GM18873 (cell line): ENCODE data around the gene POLDIP3.
A peak's percentile ranks its signal among the peaks of the same experiment; 100 is the strongest.
"Not testable (repeated sequence)": the region's sequence is repeated elsewhere in the genome, so short reads cannot be mapped to it uniquely, and the experiment has no call there.

ENCODE experiments used
- ATAC-seq: cut with Tn5 transposase; IDR thresholded peaks from one replicate; pipeline ENCODE4 v1.9.1; 2021; ENCODE audit warnings: mild to moderate bottlenecking, moderate library complexity, moderate number of reproducible peaks; ENCODE audit not compliant: unreplicated experiment, low FRiP score

Gene POLDIP3

DNA sequence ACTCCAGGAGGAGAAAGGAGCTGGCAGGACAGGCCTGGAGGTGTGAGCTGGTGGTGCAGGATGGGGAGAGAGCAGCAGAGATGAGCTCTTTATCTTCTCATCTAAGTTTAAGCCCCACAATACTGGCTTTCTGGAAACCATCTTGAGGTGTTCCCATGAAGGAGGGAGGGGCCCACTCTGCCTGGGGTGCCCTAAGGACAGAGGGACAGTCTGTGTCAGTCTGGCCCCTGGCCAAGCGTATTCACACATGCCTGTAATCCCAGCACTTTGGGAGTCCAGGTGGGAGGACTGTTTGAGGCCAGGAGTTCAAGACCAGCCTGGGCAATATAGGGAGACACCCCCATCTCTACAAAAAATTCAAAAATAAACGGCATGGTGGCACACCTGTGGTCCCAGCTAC, 52.0 kb downstream of the POLDIP3 start:
- ATAC-seq = no peak

DNA sequence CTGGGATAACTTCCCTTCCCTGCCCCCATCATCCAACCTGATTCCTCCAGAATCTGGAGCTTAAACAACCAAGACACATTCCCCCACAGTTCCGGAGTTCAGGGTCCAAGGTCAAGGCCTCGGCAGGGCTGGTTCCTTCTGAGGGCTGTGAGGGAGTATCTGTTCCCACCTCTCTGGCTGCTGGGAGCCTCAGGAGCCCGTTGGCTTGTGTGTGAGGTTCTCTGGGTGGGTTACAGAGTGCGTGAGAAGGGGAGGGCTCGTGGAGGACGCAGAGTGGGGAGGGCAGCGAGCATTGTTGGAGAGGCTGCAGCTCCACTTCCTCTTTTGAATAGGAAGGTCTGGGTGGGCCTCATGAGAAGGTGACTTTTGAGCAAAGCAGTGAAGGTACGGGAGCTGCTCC, 52.4 kb downstream of the POLDIP3 start:
- no peak for ATAC-seq

DNA sequence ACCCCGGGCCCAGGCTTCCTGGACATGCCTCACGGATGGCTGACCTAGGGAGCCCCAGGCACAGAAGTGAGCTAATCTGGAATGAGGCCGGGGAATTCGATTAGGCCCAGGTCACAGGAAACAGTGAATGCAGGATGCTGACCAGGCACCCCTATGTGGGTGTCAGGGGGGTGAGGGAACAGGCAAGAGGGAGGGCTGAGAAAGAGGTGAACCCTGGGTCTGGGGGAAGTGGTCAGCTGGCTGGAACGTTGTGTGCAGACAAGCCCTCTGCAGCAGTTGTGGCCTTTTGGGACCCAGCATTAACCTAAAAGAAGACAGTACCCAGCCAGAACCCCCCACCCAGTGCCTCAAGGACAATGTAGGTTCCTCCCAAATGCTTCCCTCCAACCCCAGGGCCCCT, 52.8 kb downstream of the POLDIP3 start:
- no peak for ATAC-seq

DNA sequence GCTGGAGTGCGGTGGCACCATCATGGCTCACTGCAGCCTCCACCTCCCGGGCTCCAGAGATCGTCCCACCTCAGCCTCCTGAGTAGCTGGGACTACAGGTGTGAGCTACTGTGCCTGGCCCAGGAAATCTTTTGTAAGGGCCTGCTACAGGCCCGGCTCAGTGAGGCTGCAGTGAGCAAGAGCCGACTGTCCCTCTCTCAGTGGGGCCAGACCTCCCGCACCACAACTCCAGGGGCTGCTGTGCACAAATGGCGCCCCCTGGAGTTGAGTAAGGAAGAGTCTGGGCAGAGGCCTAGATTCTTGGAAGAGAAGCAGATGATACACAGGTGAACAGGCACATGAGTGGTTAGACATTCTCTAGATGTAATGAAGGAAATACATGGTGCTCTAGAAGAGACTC, 53.9 kb downstream of the POLDIP3 start:
- ATAC-seq = no peak

DNA sequence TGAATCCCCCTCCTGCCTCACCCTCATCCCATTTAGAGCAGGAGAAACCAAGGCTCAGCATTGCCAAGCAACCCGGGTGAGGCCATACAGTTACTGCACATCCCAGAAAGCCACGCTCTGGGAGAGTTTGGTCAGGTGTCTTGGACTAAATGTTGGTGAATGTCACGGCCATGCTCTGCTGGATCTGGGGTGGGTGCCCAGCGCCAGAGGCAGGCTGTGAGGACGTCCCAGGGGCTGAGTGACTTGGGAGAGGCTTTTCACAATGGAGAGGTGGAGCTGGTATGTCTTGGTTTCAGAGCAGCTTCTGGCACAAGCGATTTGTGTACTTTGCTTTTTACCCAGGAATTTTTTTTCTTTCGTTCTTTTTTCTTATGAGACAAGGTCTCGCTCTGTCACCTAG, 54.3 kb downstream of the POLDIP3 start:
- ATAC-seq = no peak

DNA sequence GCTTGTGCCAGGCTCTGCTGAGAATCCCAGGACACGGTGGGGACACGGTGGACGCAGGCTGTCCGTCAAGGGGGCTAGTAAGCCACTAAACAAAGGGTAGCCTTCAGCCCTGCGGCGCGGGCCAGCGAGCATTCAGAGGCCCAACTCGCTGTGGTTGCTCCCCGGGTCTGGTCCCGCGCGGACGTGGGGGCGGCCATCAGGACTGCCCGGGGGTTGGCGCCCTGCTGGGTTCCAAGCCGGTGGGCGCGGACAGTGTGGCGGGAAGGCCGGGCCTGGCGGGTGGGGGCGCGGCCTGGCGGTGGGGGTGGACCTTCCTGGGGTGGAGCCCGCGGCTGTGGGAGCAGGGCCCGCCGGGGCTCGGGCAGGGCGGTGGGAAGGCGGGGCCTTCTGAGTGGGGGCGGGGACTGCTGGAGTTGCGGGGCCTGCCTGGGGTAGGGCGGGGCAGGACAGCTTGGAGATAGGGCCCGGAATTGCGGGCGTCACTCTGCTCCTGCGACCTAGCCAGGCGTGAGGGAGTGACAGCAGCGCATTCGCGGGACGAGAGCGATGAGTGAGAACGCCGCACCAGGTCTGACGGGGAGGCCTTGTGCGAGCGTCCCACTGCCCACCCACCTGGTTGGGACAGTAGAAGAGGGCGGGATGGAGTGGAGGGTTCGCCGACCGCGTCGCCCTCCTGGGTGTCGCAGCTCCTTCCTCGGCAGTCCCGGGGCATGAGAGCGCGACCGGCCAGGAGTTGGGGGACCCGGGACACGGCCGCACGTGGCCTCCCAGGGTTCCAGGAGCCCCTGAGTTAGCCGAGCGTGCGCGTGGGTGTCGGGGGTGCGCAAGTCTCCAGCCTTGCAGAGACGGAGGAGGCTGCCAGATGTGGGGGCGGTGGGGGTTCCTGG, 61.0 kb downstream of the POLDIP3 start, which contains the start of gene SERHL2:
Gene SERHL2 (plus strand): TSS at position 482 of the 887 bp plus-strand sequence. CDS start 65 bp downstream, at position 547.
- ATAC-seq = no peak

DNA sequence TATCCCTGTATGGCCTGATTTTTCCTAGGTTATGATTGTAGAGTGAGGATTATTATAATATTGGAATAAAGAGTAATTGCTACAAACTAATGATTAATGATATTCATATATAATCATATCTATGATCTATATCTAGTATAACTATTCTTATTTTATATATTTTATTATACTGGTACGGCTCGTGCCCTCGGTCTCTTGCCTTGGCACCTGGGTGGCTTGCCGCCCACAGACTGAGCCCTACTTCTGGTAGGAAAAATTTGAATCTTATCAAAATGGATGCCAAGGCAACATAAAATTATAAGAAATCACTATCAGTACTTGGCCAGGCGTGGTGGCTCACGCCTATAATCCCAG, 62.4 kb downstream of the POLDIP3 start:
- not testable (repeated sequence) for ATAC-seq

DNA sequence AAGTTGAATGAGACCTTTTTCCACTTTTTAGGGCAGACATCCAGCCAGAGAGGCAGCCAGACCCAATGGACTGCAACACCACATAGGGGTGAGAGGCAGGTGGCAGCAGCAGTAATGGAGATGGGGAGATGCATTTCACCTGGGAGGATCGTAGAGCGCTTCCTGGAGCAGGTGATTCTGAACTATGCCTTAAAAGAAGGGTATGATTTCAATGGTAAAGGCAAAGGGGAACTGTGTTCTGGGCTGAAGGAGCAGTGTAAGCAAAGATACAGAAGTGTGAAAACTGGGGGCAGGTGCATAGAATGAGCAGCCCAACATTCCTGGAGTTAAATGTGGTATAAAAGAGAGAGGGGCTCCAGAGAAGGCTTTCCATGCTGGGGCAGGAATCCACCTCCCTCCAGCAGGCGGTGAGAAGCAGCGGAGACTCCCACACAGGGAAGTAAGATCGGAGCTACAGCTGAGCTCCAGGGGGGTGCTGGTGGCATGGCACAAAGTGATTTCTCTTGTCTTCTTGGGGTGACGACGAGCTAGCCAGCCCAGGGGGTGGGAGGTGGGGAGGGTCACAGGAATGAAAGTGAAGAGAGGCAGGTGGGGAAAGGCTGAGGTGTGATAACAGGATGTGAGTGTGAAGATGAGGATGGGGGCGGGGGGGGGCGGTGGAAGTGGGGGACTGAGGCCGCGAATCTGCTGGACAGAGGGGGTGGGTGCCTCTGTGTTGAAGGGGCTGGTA, 65.2 kb downstream of the POLDIP3 start:
- ATAC-seq = no peak

DNA sequence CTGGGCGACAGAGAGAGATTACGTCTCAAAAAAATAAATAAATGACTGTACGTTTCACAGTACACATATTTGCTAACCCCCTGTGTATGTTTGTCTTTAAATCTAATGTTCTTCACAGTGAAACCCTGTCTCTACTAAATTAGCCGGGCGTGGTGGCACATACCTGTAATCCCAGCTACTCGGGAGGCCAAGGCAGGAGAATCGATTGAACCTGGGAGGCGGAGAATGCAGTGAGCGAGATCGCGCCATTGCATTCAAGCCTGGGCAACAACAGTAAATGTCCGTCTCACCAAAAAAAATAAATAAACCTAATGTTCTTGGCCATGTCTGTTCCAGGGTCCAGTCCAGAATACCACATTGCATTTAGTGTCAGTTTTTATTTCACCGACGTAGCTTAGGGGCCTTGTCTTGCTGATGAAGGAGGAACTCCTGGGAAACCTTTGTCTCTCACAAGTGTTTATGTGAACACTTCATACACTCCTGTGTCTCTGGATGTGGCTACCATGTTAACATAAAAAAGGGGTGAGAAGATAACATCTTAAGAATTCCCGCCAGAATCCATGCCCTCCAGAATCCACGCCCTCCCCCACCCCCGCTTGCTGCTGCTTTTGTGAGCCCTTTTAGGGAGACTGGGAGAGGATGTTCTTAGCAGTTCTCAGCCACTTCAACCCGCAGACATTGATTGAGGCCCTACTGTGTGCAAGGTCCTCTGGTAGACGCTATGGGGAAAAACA, 65.9 kb downstream of the POLDIP3 start:
- no peak for ATAC-seq

DNA sequence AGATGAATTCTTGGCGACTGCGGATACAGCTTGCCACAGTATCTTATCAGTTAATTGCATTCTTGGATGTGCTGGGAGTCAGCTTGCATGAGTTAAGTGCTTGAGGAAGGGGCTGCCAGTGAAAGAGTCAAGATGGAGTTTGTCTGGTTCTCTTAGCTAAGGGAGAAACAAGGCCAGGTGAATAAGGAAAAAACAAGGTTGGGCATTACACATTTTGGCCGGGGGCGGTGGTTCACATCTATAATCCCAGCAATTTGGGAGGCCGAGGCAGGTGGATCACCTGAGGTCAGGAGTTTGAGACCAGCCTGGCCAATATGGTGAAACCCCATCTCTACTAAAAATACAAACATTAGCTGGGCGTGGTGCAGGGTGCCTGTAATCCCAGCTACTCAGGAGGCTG, 66.6 kb downstream of the POLDIP3 start:
- not testable (repeated sequence) for ATAC-seq

DNA sequence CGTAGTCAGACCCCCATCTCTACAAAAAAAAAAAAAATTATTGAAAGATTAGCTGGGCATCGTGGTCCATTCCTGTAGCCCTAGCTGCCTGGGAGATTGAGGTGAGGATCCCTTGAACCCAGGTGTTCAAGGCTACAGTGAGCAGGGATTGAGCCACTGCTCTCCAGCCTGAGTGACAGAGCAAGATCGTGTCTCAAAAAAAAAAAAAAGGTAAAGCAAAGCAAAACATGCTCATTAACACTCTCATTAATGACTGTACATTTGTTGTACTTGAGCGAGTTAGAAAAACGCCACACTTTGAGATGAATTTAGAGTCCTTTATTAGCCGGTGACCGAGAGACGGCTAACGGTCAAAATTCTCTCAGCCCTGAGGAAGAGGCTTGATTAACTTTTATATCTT, 67.1 kb downstream of the POLDIP3 start:
- ATAC-seq = no peak

DNA sequence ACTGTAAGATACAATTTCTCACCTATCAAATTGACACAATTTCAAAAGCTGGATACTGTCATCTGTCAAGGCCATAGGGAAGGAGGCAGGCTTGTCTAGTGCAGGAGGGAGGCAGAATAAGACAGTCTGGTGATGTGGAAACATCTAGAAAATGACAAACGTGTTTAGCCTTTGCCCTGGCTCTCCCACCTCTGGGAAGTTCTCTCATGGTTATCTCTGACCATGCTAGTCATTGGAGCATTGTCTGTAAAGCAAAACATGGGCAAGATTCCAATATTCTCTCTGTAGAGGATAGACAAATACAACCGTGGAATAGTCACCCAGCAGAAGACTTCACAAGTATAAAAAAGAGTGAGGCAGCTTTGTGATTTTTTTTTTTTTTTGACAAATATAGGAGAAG, 70.0 kb downstream of the POLDIP3 start:
- ATAC-seq = no peak

DNA sequence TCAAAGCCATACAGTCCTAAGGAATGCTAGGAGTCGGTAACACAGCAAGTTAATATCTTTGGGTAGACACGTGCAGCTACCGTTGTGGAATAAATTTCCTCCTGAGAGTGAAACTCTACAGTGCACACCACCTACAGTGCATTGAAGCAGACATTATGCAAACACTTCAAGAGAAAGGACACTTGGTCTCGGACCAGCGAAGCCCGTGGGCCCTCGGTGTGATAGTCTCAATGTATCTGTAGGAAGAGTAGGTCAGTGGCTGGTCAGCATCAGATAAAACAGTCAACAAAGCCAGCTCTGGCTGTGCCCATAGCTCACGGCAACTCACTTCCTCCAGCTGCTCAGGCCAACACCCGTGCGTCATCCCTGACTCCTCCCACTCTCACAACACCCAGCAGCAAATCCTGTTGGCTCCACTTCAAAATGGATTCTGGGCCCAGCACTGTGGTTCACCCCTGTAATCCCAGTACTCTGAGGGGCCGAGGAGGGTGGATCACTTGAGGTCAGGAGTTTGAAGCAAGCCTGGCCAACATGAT, 75.4 kb downstream of the POLDIP3 start:
- not testable (repeated sequence) for ATAC-seq

DNA sequence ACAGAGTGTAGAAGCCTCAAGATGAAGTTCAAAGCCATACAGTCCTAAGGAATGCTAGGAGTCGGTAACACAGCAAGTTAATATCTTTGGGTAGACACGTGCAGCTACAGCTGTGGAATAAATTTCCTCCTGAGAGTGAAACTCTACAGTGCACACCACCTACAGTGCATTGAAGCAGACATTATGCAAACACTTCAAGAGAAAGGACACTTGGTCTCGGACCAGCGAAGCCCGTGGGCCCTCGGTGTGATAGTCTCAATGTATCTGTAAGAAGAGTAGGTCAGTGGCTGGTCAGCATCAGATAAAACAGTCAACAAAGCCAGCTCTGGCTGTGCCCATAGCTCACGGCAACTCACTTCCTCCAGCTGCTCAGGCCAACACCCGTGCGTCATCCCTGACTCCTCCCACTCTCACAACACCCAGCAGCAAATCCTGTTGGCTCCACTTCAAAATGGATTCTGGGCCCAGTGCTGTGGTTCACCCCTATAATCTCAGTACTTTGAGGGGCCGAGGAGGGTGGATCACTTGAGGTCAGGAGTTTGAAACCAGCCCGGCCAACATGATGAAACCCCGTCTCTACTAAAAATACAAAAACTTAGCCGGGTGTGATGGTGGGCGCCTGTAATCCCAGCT, 77.4 kb downstream of the POLDIP3 start:
- ATAC-seq = peak; percentile 33

DNA sequence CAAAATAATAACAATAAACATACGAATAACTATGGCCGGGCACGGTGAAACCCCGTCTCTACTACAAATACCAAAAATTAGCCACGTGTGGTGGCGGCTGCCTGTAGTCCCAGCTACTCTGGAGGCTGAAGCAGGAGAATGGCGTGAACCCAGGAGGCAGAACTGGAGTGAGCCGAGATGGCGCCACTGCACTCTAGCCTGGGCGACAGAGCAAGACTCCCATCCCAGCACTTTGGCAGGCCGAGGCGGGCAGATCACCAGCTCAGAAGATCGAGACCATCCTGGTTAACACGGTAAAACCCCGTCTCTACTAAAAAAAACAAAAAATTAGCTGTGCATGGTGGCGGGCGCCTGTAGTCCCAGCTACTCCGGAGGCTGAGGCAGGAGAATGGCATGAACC, 78.0 kb downstream of the POLDIP3 start:
- ATAC-seq = not testable (repeated sequence)

DNA sequence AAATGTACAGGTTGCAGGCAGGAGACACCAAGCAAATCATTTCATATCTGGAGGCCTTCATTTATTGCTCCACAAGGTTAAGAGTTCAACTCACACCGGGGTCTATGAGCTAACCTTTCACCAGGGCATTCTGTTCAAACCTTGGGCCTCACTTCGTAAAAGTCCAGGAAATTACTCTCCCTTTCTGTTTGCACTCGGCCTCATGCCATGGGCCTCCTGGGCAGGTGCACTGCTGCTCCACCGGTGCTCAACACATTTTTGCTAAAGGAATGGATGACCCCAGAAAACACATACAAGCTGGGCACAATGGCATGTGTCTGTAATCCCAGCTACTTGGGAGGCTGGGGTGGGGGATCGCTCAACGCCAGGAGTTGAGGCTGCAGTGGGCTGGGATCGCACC, 78.5 kb downstream of the POLDIP3 start:
- no peak for ATAC-seq

DNA sequence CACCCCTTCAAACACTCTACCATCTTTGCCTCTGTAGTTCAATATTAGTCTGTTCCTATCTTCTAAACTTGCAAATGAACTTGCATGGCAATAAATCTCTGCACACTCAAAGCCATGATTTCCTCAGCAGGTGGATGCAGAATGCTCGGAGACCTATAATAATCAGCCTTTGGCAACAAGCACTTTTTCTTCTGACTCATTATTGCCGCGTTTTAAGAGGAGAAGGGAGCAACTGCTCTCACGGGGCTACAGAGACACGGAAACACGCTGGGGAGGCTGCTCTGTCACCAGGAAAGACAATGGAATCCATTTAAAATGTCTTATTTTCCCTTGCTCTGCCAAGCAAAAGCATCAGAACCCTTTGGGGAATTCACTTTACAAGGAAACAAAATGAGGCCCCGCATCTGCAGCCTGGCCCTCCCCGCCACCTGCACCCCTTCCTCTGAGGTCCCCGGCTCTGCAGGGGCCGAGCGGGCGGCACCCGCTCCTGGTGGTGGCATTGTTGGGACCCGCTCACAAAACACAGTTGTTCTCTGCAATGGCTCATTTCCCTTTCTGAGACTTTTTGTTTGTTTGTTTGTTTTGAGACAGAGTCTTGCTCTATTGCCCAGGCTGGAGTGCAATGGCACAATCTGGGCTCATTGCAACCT, 79.5 kb downstream of the POLDIP3 start:
- ATAC-seq = not testable (repeated sequence)
